GM18507 (cell line): ENCODE measurements around the gene MRPS23.
"Not testable (repeated sequence)": the region's sequence is repeated elsewhere in the genome, so short reads cannot be mapped to it uniquely, and the experiment has no call there.

Experiments
- DNase-seq: peaks from one replicate; pipeline ENCODE4 v3.0.0; 2011; ENCODE audit warnings: low read depth; ENCODE audit not compliant: insufficient read length; ENCODE audit errors: extremely low spot score
- FAIRE-seq: peaks from 2 replicates; lab custom pipeline; 2011; peaks lifted over from hg19 to GRCh38; lab: Jason Lieb, UNC

The MRPS23 gene

GRCh38 chr17:57846056-57846945 is 3.5 kb downstream of the MRPS23 start:
- FAIRE-seq, DNase-seq: not testable (repeated sequence)

- FAIRE-seq (no peak), DNase-seq (no peak)
Observed at GRCh38 chr17:57842280-57842679, 7.6 kb downstream of the MRPS23 start.

- DNase-seq (no peak), FAIRE-seq (no peak)
Observed at GRCh38 chr17:57839571-57839923, 10.3 kb downstream of the MRPS23 start.

- FAIRE-seq (no peak), DNase-seq (no peak)
Observed at GRCh38 chr17:57838857-57839570, 10.8 kb downstream of the MRPS23 start.

GRCh38 chr17:57838453-57838852 is 11.4 kb downstream of the MRPS23 start:
- FAIRE-seq, result no peak

DNA sequence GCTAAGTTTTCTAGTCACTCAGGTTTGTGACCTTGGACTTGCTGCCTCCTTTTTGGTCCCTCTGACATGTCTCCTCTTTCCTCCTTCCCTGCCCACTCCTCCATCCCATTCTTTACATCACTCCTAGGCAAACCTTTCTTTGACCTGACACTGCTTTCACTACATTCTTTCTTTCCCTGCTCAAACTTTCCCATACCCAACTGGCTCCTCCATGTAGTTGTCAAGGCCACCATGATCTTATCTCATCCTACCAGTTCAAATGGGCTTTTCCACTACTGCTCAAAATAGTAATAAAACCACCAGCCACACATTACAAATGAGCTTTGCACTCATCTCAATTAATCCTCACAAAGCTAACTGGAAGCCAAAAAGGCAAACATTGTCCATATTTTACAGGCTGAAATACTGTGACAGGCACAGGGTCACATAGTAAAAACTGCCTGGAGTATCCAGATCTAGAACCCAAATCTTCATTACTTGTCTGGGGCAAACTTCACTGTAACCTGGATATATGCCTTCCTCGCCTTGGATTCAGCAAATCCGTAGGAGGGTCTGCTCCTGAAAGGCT is 14.4 kb downstream of the MRPS23 start:
- FAIRE-seq (no peak), DNase-seq (no peak)

More at GRCh38 chr17:57838453-57838852, 11.4 kb downstream of the MRPS23 start:
- no peak for DNase-seq

- DNase-seq (no peak), FAIRE-seq (no peak)
Observed at GRCh38 chr17:57834146-57834741, 15.6 kb downstream of the MRPS23 start.

GRCh38 chr17:57833179-57833939 is 16.5 kb downstream of the MRPS23 start:
- DNase-seq (peak; percentile 32), FAIRE-seq (peak; percentile 82)

DNA sequence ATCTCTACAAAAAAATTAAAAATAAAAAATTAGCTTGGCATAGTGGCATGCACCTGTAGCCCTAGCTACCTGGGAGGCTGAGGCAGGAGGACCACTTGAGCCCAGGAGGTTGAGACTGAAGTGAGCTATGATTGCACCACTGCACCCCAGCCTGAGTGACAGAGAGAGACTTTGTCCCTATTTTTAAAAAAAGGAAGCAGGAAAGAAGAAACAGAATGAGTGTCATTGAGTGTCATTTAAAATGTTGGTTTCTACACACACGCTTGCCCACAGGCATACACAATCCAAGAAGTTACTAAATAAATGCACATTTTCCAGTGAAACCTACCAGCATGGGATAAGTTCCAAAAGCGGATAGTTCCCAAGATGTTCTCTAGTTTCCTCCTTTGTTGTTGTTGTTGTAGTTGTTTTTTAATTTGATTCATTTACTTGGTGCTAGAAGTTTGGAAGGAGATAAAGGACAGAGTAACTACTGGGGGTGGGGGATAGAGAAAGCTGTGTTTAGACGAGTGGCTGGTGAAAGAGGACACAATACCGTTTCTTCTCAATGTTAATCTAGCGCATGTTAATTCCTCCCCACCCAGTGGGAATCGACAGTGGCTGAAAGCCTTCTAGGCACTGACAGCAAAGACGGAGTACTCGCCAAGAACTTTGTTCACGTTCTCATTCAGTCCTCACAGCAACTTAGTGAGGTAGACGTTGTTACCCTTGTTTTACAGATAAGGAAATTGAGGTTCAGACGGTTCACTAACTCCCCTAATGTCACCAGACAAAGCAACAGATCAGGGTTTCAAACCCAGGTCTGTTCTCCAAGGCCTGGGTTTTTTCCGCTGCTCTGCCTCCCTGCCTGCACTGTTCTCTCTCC is 17.3 kb downstream of the MRPS23 start:
- FAIRE-seq, result no peak

GRCh38 chr17:57830880-57831279 is 19.0 kb downstream of the MRPS23 start:
- FAIRE-seq (no peak), DNase-seq (no peak)

More for the DNA sequence above, 17.3 kb downstream of the MRPS23 start:
- DNase-seq, result no peak

GRCh38 chr17:57823469-57824401 is 26.1 kb downstream of the MRPS23 start:
- DNase-seq, result no peak
- FAIRE-seq, result no peak

DNA sequence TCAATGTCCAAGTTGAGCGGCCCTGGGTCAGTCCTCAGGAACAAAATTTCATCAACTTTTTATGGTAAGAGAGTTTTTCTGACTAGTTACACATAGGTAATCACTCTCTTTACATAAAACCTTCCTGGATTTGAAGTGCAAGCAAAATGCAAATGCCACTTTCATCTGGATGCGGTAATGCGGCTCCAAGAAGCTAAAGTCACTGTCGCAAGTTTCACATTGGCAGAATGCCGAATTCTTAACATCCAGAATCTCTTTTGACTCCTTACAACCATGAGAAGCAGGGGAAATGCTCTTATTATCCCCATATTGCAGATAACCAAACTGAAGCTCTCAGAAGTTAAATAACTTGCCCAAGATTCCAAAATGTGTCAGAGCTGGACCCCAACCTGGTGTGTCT is 30.0 kb downstream of the MRPS23 start:
- DNase-seq, result no peak
- no peak for FAIRE-seq

GRCh38 chr17:57819285-57819684 is 30.6 kb downstream of the MRPS23 start:
- FAIRE-seq, result no peak
- DNase-seq, result no peak

GRCh38 chr17:57818066-57818465 is 31.8 kb downstream of the MRPS23 start:
- DNase-seq (no peak), FAIRE-seq (no peak)

DNA sequence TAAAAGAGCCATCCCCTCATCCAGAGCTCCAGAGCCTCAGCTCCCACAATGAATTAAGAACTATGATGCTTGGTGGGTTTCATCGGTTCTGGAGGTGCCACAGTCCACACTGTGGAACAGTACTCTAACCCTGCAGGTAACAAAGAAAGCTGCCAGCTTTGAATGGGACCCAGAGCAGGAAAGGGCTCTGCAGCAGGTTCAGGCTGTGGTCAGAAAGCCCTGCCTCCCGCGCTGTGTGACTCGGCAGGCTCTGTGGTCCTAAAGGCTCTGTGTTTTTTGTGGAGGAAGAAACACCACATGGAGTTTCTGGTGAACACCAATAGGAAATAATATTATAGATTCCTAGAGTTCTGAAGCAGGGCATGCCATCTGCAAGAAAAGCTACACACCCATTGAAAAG is 32.5 kb downstream of the MRPS23 start:
- no peak for FAIRE-seq
- no peak for DNase-seq

- DNase-seq, result no peak
- no peak for FAIRE-seq
Observed at GRCh38 chr17:57814421-57814820, 35.4 kb downstream of the MRPS23 start.

DNA sequence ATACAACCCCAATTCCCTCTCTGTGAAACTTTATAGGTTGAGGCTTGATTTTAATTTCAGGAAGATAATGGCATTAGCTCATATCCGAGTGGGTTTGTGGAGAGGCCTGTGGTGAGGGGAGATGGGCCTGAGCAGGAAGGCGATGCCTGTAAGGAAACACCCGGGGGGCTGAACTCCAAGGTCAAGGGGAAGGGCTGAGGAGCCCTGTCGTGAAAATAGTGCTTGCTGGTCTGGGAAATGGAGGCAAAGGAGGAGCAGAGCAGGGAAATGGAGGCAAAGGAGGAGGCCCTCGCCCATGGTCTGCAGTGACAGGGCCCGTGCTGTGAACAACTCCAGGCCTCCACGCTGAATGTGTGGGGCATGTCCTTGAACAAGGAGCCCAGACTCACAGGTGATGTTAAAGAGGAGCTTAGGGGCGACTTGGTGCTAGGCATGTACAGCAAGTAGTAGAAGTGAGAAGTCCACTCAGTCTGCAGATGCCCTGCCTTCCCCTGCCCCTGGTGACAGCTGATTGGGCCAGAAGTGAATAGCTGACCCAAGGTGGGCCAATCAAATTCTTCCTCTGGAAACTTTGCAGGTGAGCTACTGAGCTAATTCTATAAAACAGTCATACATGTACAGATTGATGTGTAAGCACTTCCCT is 38.1 kb downstream of the MRPS23 start:
- FAIRE-seq (no peak), DNase-seq (no peak)
